WTC11 (cell line): ENCODE results near the gene ZNF205. TPM values are rescaled to one million over a fixed set of nuclear protein-coding genes. Genes with fewer than 3 reads are reported as not detected.
A peak's percentile ranks its signal among the peaks of the same experiment; 100 is the strongest.

ENCODE experiments used
- ATAC-seq: fragments of 200-7000 bp; cut with Tn5 transposase; 2 replicates; pipeline ENCODE4 v1.10.0; 2021; ENCODE audit warnings: mild to moderate bottlenecking, moderate library complexity
- CTCF ChIA-PET: fragments of 300-600 bp; sonication (Branson Sonifier 250); formaldehyde crosslinking; loops from one replicate; lab custom pipeline; 2021; ENCODE audit warnings: antibody characterized with exemption; lab: Charles Lee
- POLR2A ChIA-PET: fragments of 350-600 bp; sonication (Branson Sonifier 250); formaldehyde crosslinking; loops from one replicate; lab custom pipeline; 2021; ENCODE audit warnings: antibody characterized with exemption; lab: Charles Lee
- DNase-seq: peaks from one replicate; pipeline ENCODE4 v3.0.0; 2021; ENCODE audit warnings: low spot score
- H3K27ac Mint-ChIP-seq: 2 replicates; pipeline ENCODE4 v1.8.0; 2021; ENCODE audit warnings: mixed read lengths
- H3K27me3 Mint-ChIP-seq: 2 replicates; pipeline ENCODE4 v1.8.0; 2021; ENCODE audit warnings: low read depth, mild to moderate bottlenecking, moderate library complexity, mixed read lengths
- H3K36me3 Mint-ChIP-seq: 2 replicates; pipeline ENCODE4 v1.8.0; 2021; ENCODE audit warnings: mixed read lengths
- H3K4me1 Mint-ChIP-seq: 2 replicates; pipeline ENCODE4 v1.8.0; 2022; ENCODE audit warnings: mixed read lengths
- H3K4me3 Mint-ChIP-seq: 2 replicates; pipeline ENCODE4 v1.8.0; 2021; ENCODE audit warnings: mild to moderate bottlenecking, moderate library complexity, mixed read lengths
- H3K9me3 Mint-ChIP-seq: 2 replicates; pipeline ENCODE4 v1.8.0; 2021; ENCODE audit warnings: mixed read lengths
- ELF4 ChIP-seq: sonication (generic); formaldehyde crosslinking; IDR thresholded peaks from 2 replicates; pipeline ENCODE4 v1.8.1; 2022; ENCODE audit warnings: low read depth, mild to moderate bottlenecking, moderate library complexity, missing genetic modification reagents
- ERG ChIP-seq: fragments of 250-450 bp; sonication (Bioruptor Pico); IDR thresholded peaks from 2 replicates; pipeline ENCODE4 v1.8.0; 2021; ENCODE audit warnings: mild to moderate bottlenecking
- FOXK1 ChIP-seq: sonication (generic); formaldehyde crosslinking; IDR thresholded peaks from 2 replicates; pipeline ENCODE4 v1.8.0; 2022; ENCODE audit warnings: mild to moderate bottlenecking, moderate library complexity, missing genetic modification reagents
- FOXP4 ChIP-seq: sonication (generic); formaldehyde crosslinking; IDR thresholded peaks from 2 replicates; pipeline ENCODE4 v1.8.0; 2022; ENCODE audit warnings: mild to moderate bottlenecking, missing genetic modification reagents
- GABPB1 ChIP-seq: sonication (generic); formaldehyde crosslinking; IDR thresholded peaks from 2 replicates; pipeline ENCODE4 v1.8.1; 2023; ENCODE audit warnings: mild to moderate bottlenecking, missing genetic modification reagents
- MXD4 ChIP-seq: fragments of 250-450 bp; sonication (Bioruptor Pico); IDR thresholded peaks from 2 replicates; pipeline ENCODE4 v1.8.0; 2021; ENCODE audit warnings: mild to moderate bottlenecking, moderate library complexity, borderline replicate concordance
- NFATC4 ChIP-seq: fragments of 250-450 bp; sonication (Bioruptor Pico); IDR thresholded peaks from 2 replicates; pipeline ENCODE4 v1.9.0; 2021; ENCODE audit warnings: mild to moderate bottlenecking
- NR2C2 ChIP-seq: sonication (generic); formaldehyde crosslinking; IDR thresholded peaks from 2 replicates; pipeline ENCODE4 v1.8.0; 2022; ENCODE audit warnings: mild to moderate bottlenecking, missing genetic modification reagents
- RORB ChIP-seq: fragments of 250-450 bp; sonication (Bioruptor Pico); IDR thresholded peaks from 2 replicates; pipeline ENCODE4 v1.9.0; 2021; ENCODE audit warnings: mild to moderate bottlenecking
- SOX15 ChIP-seq: fragments of 250-450 bp; sonication (Bioruptor Pico); IDR thresholded peaks from 2 replicates; pipeline ENCODE4 v1.9.0; 2021; ENCODE audit warnings: mild to moderate bottlenecking
- TEAD4 ChIP-seq: sonication (generic); formaldehyde crosslinking; IDR thresholded peaks from 2 replicates; pipeline ENCODE4 v1.8.0; 2022; ENCODE audit warnings: mild to moderate bottlenecking, missing genetic modification reagents
- ZBTB21 ChIP-seq: sonication (generic); formaldehyde crosslinking; IDR thresholded peaks from 2 replicates; pipeline ENCODE4 v1.8.1; 2023; ENCODE audit warnings: mild to moderate bottlenecking, missing genetic modification reagents, borderline replicate concordance
- ZBTB43 ChIP-seq: sonication (generic); formaldehyde crosslinking; IDR thresholded peaks from 2 replicates; pipeline ENCODE4 v1.8.1; 2023; ENCODE audit warnings: mild to moderate bottlenecking, missing genetic modification reagents
- ZMAT4 ChIP-seq: fragments of 250-450 bp; sonication (Bioruptor Pico); IDR thresholded peaks from 2 replicates; pipeline ENCODE4 v1.9.0; 2021; ENCODE audit warnings: mild to moderate bottlenecking
- ZNF232 ChIP-seq: sonication (generic); formaldehyde crosslinking; IDR thresholded peaks from 2 replicates; pipeline ENCODE4 v1.8.0; 2022; ENCODE audit warnings: mild to moderate bottlenecking, missing genetic modification reagents
- ZNF512 ChIP-seq: sonication (generic); formaldehyde crosslinking; IDR thresholded peaks from 2 replicates; pipeline ENCODE4 v1.8.1; 2022; ENCODE audit warnings: missing genetic modification reagents, borderline replicate concordance
- total RNA-seq: library from RNA; stranded (reverse); gene quantifications from 3 replicates; pipeline ENCODE4 v1.2.3, GENCODE V29; 2021

Gene ZNF205
- total RNA-seq, 1 experiment from 2014 or later: 22.7 TPM

- TF ChIP-seq ERG (CRISPR knock-in tag): no peak
- no peak for TF ChIP-seq NR2C2
- no peak for TF ChIP-seq SOX15 (CRISPR knock-in tag)
- no peak for TF ChIP-seq TEAD4 (CRISPR knock-in tag)
- no peak for TF ChIP-seq FOXP4 (CRISPR knock-in tag)
- 0 out of 2 replicates have a peak, but pooled peaks have one; percentile 6 for TF ChIP-seq FOXK1
- no peak for TF ChIP-seq RORB (CRISPR knock-in tag)
- peak; percentile 39; the same call in 1 of the 2 replicates for TF ChIP-seq ZNF232 (CRISPR knock-in tag)
- no peak for TF ChIP-seq MXD4 (CRISPR knock-in tag)
- TF ChIP-seq ZBTB21: no peak
- no peak for TF ChIP-seq ZMAT4 (CRISPR knock-in tag)
- peak; percentile 50; the same call in 1 of the 2 replicates for TF ChIP-seq ZBTB43 (CRISPR knock-in tag)
- no peak for TF ChIP-seq ELF4 (CRISPR knock-in tag)
- peak; percentile 98 for TF ChIP-seq ZNF512 (CRISPR knock-in tag)
- TF ChIP-seq NFATC4 (CRISPR knock-in tag): no peak
These were observed 46.3 kb downstream of the ZNF205 start (continued) for GRCh38 chr16:3158510-3159314.

GRCh38 chr16:3161235-3162018, 49.0 kb downstream of the ZNF205 start:
- CTCF ChIA-PET: interaction anchor here (1.4 to 6.2 kb wide), 4 partner anchors 10 to 134 kb away, joined by 3 to 75 read pairs (median 52); no protein-coding TSS in a partner anchor
- H3K27me3 Mint-ChIP-seq: peaks cover 24% of the 10 kb centered on the region
- H3K36me3 Mint-ChIP-seq: no peaks in the 10 kb centered on the region
- TF ChIP-seq ELF4 (CRISPR knock-in tag) (no peak), GABPB1 (CRISPR knock-in tag) (no peak), ZMAT4 (CRISPR knock-in tag) (no peak)
- H3K4me1 Mint-ChIP-seq: peaks cover 6% of the 10 kb centered on the region
- peak overlapping the region; percentile 31 for H3K4me3 Mint-ChIP-seq
- POLR2A ChIA-PET: no interaction called here
- peaks cover 11% of the 10 kb centered on the region for H3K9me3 Mint-ChIP-seq
- no peak for DNase-seq
- no peak for ATAC-seq
- peak overlapping the region; percentile 53; the same call in 1 of the 2 replicates for H3K27ac Mint-ChIP-seq
